Activated T-helper 1 cell treated with anti-CD3 and anti-CD28 coated beads, Interleukin-12 subunit alpha, Interleukin-12 subunit beta, Interleukin-2, Interleukin-4 antibody, amounts not matched to agents 30 ng/mL and 10 ng/mL and 1 ng/mL, durations not matched to agents 14 hours and 24 hours and 36 hours (primary cell): ENCODE data around the gene RING1. TPM values are rescaled to one million over a fixed set of nuclear protein-coding genes. Genes with fewer than 3 reads are reported as not detected.
A peak's percentile ranks its signal among the peaks of the same experiment; 100 is the strongest.

Experiments used
- DNase-seq: peaks from one replicate; pipeline ENCODE4 v3.0.0; 2021; ENCODE audit warnings: low spot score
- H3K27ac Mint-ChIP-seq: one replicate; pipeline ENCODE4 v1.8.0; 2021; ENCODE audit warnings: mild to moderate bottlenecking, mixed read lengths
- H3K27me3 Mint-ChIP-seq: one replicate; pipeline ENCODE4 v1.8.0; 2022; ENCODE audit warnings: mild to moderate bottlenecking, moderate library complexity, mixed read lengths; ENCODE audit not compliant: insufficient read depth
- H3K36me3 Mint-ChIP-seq: one replicate; pipeline ENCODE4 v1.8.0; 2021; ENCODE audit warnings: low read depth, mixed read lengths
- H3K4me1 Mint-ChIP-seq: one replicate; pipeline ENCODE4 v1.8.0; 2021; ENCODE audit warnings: low read depth, mixed read lengths
- H3K4me3 Mint-ChIP-seq: one replicate; pipeline ENCODE4 v1.8.0; 2021; ENCODE audit warnings: mild to moderate bottlenecking, moderate library complexity, mixed read lengths
- H3K9me3 Mint-ChIP-seq: one replicate; pipeline ENCODE4 v1.8.0; 2021; ENCODE audit warnings: mixed read lengths
- intact Hi-C: fragments of 100-400 bp; cut with micrococcal nuclease; formaldehyde crosslinking; loops from one replicate; pipeline ENCODE4 v1.15.1; 2024
- total RNA-seq: library from RNA; stranded (reverse); gene quantifications from 2 replicates; pipeline ENCODE4 v1.2.3, GENCODE V29; 2022

RING1 gene
- total RNA-seq, 1 donor from 2014 or later, result 53.4 TPM

- Mint-ChIP-seq H3K27ac (peak overlapping the region; percentile 46), H3K9me3 (no peaks in the 10 kb centered on the region), H3K4me1 (peaks cover 44% of the 10 kb centered on the region), H3K27me3 (no peaks in the 10 kb centered on the region), H3K4me3 (peak overlapping the region; percentile 41), H3K36me3 (peaks cover 21% of the 10 kb centered on the region)
- intact Hi-C loops, result no loop called here
- no peak for DNase-seq
These were observed 43.2 kb downstream of the RING1 start for GRCh38 chr6:33251395-33252012.

GRCh38 chr6:33252759-33253158 lies 44.5 kb downstream of the RING1 start:
- Mint-ChIP-seq H3K4me1 (peaks cover 44% of the 10 kb centered on the region), H3K36me3 (peaks cover 23% of the 10 kb centered on the region), H3K27me3 (no peaks in the 10 kb centered on the region), H3K27ac (no peak overlapping the region), H3K4me3 (no peak overlapping the region), H3K9me3 (no peaks in the 10 kb centered on the region)
- intact Hi-C loops, result no loop called here
- no peak for DNase-seq

GRCh38 chr6:33254591-33254990 lies 46.3 kb downstream of the RING1 start:
- no peak for DNase-seq
- Mint-ChIP-seq H3K4me3 (no peak overlapping the region), H3K9me3 (no peaks in the 10 kb centered on the region), H3K27me3 (no peaks in the 10 kb centered on the region), H3K4me1 (peaks cover 29% of the 10 kb centered on the region), H3K36me3 (peaks cover 24% of the 10 kb centered on the region), H3K27ac (no peak overlapping the region)
- intact Hi-C loops, result no loop called here

- no peaks in the 10 kb centered on the region for H3K9me3 Mint-ChIP-seq
- H3K4me1 Mint-ChIP-seq, result peaks cover 8% of the 10 kb centered on the region
- H3K27ac Mint-ChIP-seq, result no peak overlapping the region
- intact Hi-C loops, result no loop called here
- H3K27me3 Mint-ChIP-seq, result no peaks in the 10 kb centered on the region
- no peak overlapping the region for H3K4me3 Mint-ChIP-seq
- DNase-seq, result no peak
- peaks cover 22% of the 10 kb centered on the region for H3K36me3 Mint-ChIP-seq
These were observed 50.7 kb downstream of the RING1 start for GRCh38 chr6:33259032-33259431.

Other genes with a start within 250 kb of the RING1 start
- gene BRD2, start 239.9 kb upstream of the RING1 start, total RNA-seq, result 316 and 330 TPM in 2 replicates
- gene HLA-DOA, start 198.9 kb upstream of the RING1 start, total RNA-seq, result 1.8 and 2.0 TPM in 2 replicates
- 61.0 and 66.7 TPM in 2 replicates for gene HLA-DPA1, start 134.9 kb upstream of the RING1 start, total RNA-seq
- gene HLA-DPB1, start 132.5 kb upstream of the RING1 start, total RNA-seq, result 12.2 and 12.3 TPM in 2 replicates
- gene COL11A2, start 16.0 kb upstream of the RING1 start, total RNA-seq, result 0.61 and 0.65 TPM in 2 replicates
- gene RXRB, start 7.8 kb upstream of the RING1 start, total RNA-seq, result 46.6 and 47.4 TPM in 2 replicates
- gene SLC39A7, start 7.6 kb upstream of the RING1 start, total RNA-seq, result 67.1 and 68.8 TPM in 2 replicates
- 14.8 and 15.2 TPM in 2 replicates for gene HSD17B8, start 3.8 kb upstream of the RING1 start, total RNA-seq
- 59.8 and 63.5 TPM in 2 replicates for gene VPS52, start 63.4 kb downstream of the RING1 start, total RNA-seq
- gene RPS18, start 63.6 kb downstream of the RING1 start, total RNA-seq, result 2,930 and 2,946 TPM in 2 replicates
- gene B3GALT4, start 68.6 kb downstream of the RING1 start, total RNA-seq, result 4.4 and 5.6 TPM in 2 replicates
- gene WDR46, start 80.7 kb downstream of the RING1 start, total RNA-seq, result 113 and 123 TPM in 2 replicates
- gene PFDN6, start 81.1 kb downstream of the RING1 start, total RNA-seq, result 122 and 126 TPM in 2 replicates
- 27.6 and 28.0 TPM in 2 replicates for gene RGL2, start 90.4 kb downstream of the RING1 start, total RNA-seq
- gene TAPBP, start 105.6 kb downstream of the RING1 start, total RNA-seq, result 264 and 265 TPM in 2 replicates
- 12.5 and 14.7 TPM in 2 replicates for gene ZBTB22, start 109.2 kb downstream of the RING1 start, total RNA-seq
- 66.3 and 69.3 TPM in 2 replicates for gene DAXX, start 114.5 kb downstream of the RING1 start, total RNA-seq
- 54.7 and 59.6 TPM in 2 replicates for gene KIFC1, start 183.3 kb downstream of the RING1 start, total RNA-seq
- 28.7 and 38.8 TPM in 2 replicates for gene PHF1, start 202.5 kb downstream of the RING1 start, total RNA-seq
- 131 and 137 TPM in 2 replicates for gene CUTA, start 209.6 kb downstream of the RING1 start, total RNA-seq
- 37.1 and 56.6 TPM in 2 replicates for gene SYNGAP1, start 211.6 kb downstream of the RING1 start, total RNA-seq
- 15.8 and 17.0 TPM in 2 replicates for gene ZBTB9, start 246.1 kb downstream of the RING1 start, total RNA-seq